ENCODE measurements around the gene GAS7.

Gene GAS7

DNA sequence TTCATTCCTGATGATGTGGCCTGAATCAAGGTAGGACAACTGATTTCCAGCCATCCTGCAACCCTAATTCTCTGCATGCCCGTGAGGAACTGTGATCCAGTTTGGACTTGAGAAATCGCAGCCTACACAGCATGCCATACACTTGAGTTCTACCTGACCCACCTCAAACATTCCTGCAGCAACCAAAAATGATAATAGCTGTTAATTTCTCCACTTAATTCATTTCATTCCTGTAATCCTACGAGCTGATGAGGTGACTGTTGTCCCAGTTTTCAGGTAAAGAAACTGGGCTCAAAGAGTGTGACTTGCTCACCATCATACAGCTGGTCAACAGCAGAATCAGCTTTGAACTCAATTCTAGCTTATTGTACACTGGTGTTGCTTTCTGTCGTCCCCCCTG is 2.2 kb upstream of the GAS7 start:
- no peak for DNase-seq (ENCODE audit: low read depth in 2 of 2)

DNA sequence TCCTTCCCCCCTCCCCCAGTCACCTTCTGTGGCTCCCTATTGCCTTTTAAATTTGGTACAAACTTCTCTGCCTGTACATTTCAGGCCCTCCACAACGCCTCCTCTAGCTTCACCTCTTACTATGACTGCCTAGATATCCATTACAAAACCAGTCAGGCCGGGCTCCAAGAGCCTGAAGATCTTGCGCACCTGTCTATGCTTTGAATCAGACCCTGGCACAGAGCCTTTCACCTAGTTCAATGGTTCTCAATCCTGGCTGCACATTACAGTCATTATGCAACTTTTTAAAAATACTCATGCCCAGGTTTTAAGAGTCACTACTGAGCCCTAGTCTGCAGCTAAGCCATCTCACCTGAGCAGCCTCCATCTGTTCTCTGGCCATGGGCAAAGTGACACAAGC is 1.6 kb upstream of the GAS7 start:
- no peak for DNase-seq (ENCODE audit: low read depth in 2 of 2)

DNA sequence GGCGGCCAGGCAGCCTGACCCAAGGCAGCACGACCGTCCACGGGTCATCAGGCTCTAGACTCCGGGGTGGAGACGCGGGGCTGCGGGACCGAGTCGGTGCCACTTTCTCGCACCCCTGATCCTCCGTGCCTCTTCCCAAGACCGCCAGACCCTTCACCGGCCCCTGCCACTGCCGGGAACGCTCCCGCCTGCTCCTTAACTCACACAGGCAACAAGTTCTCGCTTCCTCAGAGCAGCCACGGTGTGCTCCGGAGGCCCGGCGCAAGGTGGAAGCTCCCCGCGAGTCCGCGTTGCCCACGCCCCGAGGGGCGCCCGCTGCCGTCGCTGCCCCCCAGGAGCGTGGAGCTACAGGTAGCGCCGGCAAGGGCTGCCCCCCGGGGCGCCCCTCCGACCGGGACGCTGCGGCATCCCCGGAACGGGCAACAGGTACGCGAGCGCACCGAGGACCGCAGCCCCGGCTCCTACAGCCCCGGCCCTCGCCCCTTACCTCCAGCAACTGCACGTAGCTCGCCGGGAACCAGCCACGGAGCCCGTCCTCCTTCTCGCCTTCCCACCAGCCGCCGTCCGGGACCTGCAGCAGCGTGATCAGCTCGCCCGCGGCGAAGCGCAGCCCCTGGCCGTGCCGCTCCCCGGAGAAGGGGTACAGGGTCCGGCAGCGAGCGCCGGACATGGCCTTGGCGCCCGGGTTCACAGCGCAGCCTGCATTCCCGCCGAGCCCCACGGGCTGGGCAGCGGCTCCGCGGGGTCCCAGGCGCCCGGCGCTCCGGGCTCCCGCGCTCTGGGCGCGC is 491 bp downstream of the GAS7 start:
- no peak for DNase-seq (ENCODE audit: low read depth in 2 of 2)

GRCh38 chr17:10197362-10197720 is 1.1 kb downstream of the GAS7 start:
- DNase-seq (ENCODE audit: low read depth in 2 of 2) = no peak

GRCh38 chr17:10196941-10197340 is 1.5 kb downstream of the GAS7 start:
- DNase-seq (ENCODE audit: low read depth in 2 of 2) = no peak

GRCh38 chr17:10196384-10196895 is 2.0 kb downstream of the GAS7 start:
- DNase-seq (ENCODE audit: low read depth in 2 of 2) = no peak

DNA sequence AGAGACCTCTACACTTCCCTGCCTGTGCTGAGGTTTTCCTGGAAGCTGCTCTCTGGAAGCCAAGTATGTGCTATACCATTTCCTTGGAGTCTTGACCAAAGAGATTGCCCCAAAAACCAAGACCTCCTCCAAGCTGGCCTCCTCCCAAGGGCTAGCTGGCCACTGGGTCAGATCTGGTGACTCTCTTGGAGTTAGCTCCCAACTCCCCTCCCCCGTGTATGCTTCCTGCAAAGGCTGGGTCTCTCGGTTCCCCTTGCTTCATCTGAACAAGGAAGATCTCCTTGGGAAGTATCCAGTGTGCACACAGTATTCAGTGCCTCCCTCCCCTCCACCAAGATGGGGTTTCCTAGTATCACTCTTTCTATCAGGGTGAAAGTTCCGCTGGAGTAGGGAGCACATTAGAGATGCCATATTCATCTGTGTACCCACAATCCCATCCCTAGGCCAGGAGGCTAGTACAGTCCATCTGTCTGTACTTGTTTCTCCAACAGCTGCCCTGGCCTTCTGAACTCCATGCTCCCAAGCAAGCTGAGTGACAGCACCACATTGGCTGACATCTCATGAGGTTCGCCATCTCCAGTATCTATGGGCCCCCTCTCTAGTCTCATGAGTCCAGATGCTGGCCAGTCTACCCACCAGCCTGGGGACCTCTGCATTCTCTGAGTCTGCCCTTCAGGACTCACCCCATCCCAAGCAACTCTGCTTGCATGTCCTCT is 3.2 kb downstream of the GAS7 start:
- DNase-seq (ENCODE audit: low read depth in 2 of 2) = no peak

DNA sequence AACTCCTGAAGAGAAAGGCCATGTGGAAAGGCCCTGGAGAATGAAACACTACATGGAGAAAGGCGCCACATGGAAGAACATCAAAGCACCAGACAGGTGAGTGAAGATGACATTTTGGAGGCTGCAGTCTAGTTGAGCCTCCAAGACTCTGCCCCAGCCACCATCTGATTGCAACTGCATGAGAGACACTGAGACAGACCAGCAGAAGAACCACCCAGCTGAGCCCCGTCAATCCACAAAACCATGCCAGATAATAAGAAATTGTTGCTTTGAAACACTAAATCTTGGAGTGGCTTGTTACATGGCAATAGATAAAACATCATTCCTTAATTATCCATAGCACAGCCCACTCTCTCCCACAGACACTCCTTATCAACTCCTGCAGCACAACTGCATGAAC is 4.8 kb downstream of the GAS7 start:
- DNase-seq (ENCODE audit: low read depth in 2 of 2) = no peak

DNA sequence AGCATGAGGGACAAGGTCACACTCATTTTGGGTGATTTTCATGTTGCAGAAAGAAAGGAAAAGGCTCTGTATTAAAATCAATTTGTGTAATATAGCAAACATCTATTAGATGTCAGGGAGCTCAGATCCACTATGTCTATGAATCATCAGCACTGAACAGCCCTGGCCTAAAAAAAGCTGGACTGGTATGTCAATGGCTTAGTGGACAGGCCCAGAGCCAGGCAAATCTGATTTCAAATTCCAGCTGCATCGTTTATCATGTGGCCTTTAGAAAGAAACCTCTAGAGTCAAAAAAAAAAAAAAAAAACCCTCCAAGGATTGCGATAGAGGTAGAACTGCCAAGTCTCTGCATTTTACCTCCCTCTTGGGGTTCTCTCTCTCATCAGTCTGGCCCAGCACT is 5.4 kb downstream of the GAS7 start:
- DNase-seq (ENCODE audit: low read depth in 2 of 2) = no peak

DNA sequence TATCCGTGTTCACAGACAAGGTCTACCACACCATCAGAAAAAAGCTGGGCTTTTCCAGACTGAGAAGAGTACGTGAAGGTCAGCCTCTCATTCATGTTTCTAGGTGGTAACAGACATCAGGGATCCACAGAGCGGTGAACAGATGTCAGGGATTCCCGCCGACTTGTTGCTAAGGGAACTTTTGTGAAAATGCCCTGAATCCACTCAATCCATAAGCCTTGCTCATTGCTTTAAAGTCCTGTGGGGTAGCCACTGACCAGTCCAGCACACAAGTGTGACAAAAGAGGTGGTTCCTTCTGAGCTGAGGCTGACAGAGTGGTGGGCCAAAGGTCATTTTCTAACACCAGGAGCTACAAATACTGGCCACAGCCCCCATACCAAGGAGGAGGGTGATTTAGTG is 5.9 kb downstream of the GAS7 start:
- no peak for DNase-seq (ENCODE audit: low read depth in 2 of 2)

DNA sequence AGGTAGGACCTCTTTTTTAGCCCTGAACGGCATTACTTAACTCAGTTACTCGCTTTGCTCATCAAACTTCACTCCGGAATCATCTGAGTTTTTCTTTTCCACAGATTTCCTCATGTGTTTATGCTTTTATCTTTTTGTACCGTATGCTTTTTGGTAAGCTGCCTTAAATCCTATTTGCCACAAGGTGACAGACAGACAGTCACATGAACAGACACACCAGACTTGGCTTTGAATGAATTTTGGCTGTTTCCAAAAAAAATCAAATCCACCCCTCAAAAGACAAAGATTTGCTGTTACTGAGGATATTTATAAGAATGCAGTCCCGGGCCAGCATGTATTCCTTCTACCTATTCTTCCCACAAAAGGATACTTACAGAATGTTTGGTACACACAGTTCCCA is 10.9 kb downstream of the GAS7 start:
- no peak for DNase-seq (ENCODE audit: low read depth in 2 of 2)

- no peak for DNase-seq (ENCODE audit: low read depth in 2 of 2)
Observed at GRCh38 chr17:10186771-10187410, 11.5 kb downstream of the GAS7 start.

DNA sequence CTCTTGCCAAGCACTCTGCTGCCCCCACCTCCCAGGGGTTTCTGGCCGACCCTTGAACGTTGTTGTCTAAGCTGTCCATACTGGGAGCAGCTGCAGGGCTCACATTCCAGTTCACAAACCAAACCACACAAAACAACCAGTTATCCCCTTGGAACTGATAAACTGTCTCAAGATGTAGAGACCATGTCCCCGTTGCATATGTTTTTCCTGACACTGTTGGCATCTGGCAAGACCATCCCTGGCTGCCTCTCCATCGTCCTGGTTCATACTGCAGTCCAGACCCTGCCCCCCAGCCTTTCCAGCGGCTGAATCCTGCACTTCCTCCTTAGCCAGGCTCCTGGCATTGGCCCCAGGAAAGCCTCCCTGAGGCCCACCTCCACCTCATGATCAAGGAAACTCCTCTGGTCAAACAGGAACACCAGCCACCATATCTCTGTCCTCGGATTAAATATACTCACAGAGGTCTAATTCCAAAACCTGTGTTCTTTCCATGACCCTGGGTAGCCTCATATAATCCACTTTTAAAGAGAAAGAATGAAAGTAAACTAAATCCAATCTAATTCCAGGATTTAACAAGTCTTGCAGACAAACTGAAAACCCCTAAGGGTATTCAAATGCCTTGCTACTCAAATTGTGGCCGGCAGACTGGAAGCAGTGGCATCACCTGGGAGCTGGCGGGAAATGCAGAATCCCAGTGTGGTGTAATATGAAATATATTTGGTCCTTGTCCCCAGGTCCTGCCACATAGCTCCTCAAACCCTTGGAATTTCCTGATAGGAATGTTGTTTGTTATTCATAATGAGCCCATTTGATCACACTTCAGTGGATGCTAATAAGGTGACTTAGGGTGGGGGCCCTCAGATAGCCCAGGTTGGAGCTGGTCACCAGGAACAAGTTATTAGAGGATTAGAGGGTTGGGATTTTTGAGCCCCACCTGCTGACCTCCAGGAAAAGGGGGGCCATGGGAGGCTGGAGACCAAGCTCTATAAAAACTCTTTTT is 14.2 kb downstream of the GAS7 start:
- no peak for DNase-seq (ENCODE audit: low read depth in 2 of 2)

DNA sequence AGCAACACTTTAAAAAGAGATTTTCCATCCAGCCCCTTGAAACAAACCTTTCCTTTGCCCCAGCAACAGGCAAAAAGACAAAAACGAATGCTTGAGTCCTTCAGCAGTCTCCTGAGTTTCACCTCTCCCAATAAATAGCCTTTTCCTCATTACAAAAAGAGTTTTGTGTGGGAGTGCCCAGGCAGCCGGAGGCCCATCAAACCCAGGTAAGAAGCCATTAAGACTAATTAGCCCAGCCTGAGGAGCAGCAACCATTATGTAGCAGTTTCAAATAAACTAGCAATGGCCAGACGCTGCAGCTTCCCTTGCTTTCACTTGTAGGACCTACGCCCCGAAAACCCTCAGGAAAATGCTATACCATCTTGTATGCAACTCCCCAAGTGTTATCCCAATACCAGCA is 15.6 kb downstream of the GAS7 start:
- DNase-seq (ENCODE audit: low read depth in 2 of 2) = no peak

- DNase-seq (ENCODE audit: low read depth in 2 of 2) = no peak
Observed at GRCh38 chr17:10178506-10178991, 19.9 kb downstream of the GAS7 start.

GRCh38 chr17:10177913-10178505 is 20.4 kb downstream of the GAS7 start:
- no peak for DNase-seq (ENCODE audit: low read depth in 2 of 2)

GRCh38 chr17:10177131-10177912 is 21.1 kb downstream of the GAS7 start:
- DNase-seq (ENCODE audit: low read depth in 2 of 2) = no peak

DNA sequence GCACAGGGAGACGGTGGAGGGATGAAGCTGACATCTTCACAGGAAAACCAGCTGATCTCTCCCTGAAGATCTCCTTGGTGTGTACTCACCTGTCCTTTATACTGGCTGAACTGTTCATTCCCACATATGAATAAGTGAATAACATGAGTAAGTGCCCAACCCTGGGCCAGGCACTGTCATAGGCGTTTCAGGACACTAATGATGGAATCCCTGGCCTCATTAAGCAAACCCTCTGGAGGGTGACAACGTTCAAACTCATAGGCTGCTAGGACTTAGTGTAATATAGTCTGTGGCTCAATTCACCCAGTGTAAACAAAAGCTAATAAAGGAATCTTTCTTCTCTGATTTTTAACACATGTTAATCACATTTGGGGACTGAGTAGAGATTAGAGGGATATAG is 24.5 kb downstream of the GAS7 start:
- no peak for DNase-seq (ENCODE audit: low read depth in 2 of 2)

DNA sequence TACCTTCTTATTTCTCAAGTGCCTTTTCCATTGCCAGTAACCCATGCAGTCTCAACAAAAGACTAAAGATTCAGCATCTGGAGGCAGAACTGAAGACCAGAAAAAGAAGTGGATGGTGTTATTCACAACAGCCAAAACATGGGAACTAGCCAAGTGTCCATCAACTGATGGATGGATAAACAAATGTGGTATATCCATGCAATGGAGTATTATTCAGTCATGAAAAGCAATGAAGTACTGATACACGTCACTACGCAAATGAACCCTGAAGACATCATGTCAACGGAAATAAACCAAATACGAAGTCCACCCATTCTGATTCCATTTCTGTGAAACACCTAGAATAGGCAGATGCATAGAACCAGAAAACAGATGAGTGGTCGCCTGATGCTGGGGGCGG is 25.6 kb downstream of the GAS7 start:
- no peak for DNase-seq (ENCODE audit: low read depth in 2 of 2)

DNA sequence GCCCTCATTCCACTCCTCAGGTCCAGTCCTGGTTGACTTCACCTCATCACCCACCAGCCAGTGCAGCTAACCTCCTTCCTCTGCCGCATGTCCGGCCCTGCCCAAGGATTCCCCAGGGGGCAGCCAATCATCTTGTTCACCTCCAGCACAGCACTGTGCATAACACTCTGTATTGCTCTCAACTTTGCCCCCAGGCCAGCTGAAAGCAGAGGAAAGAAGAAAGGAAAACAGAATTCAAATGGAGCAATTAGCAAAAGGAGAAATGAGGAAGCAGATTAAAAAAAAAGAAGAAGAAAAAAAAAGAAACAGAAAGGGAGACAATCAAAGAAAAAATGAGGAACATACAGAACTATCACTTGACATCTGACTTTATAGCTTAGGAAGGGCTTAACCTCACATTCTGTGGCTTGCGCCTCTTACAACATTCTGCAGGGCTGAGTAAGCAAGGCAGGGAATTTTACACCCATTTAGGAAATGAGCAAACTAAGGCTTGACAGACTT is 26.1 kb downstream of the GAS7 start:
- DNase-seq (ENCODE audit: low read depth in 2 of 2) = no peak

Measured in stimulated activated CD8-positive, alpha-beta memory T cell treated with anti-CD3 and anti-CD28 coated beads, Interleukin-7, amount 100 ng/mL, for 4 hours (primary cell).